HepG2 (cell line): Measurements from ENCODE around the gene INPP5K. TPM values are rescaled to one million over a fixed set of nuclear protein-coding genes. Genes with fewer than 3 reads are reported as not detected.
A peak's percentile ranks its signal among the peaks of the same experiment; 100 is the strongest.

Source experiments
- DDIT3 ChIP-seq: sonication (generic); formaldehyde crosslinking; IDR thresholded peaks from 2 replicates; pipeline ENCODE4 v1.4.0; 2020; ENCODE audit warnings: mild to moderate bottlenecking, missing genetic modification reagents
- DRAP1 ChIP-seq: IDR thresholded peaks from 2 replicates; pipeline ENCODE4 v1.6.1; 2016; ENCODE audit warnings: missing genetic modification reagents, missing compliant biosample characterization
- ETS1 ChIP-seq: sonication (generic); formaldehyde crosslinking; IDR thresholded peaks from 2 replicates; pipeline ENCODE4 v1.4.0; 2020; ENCODE audit warnings: missing genetic modification reagents
- HHEX ChIP-seq: IDR thresholded peaks from 2 replicates; pipeline ENCODE4 v1.6.1; 2016; ENCODE audit warnings: control low read depth
- HMG20A ChIP-seq: IDR thresholded peaks from 2 replicates; pipeline ENCODE4 v1.6.1; 2016; ENCODE audit warnings: borderline replicate concordance
- HNF1A ChIP-seq, 2 experiments: sonication (generic) in 1 of 2; formaldehyde crosslinking in 1 of 2; IDR thresholded peaks; 2 replicates each; pipeline versions ENCODE4 v1.4.0 to v1.6.1; 2016 to 2020; ENCODE audit warnings: borderline replicate concordance in 1 of 2, low read depth in 1 of 2, mild to moderate bottlenecking in 1 of 2, missing genetic modification reagents in 1 of 2
- KDM5B ChIP-seq: sonication (generic); formaldehyde crosslinking; IDR thresholded peaks from 2 replicates; pipeline ENCODE4 v1.4.0; 2020; ENCODE audit warnings: missing genetic modification reagents, mild to moderate bottlenecking, borderline replicate concordance
- MNT ChIP-seq: fragments of 450-650 bp; IDR thresholded peaks from 2 replicates; pipeline ENCODE4 v1.6.1; 2016
- PRMT3 ChIP-seq: sonication (generic); formaldehyde crosslinking; IDR thresholded peaks from 2 replicates; pipeline ENCODE4 v1.8.1; 2022; ENCODE audit warnings: low read depth, mild to moderate bottlenecking, moderate library complexity, missing genetic modification reagents, borderline replicate concordance
- RORA ChIP-seq: sonication (generic); formaldehyde crosslinking; IDR thresholded peaks from 2 replicates; pipeline ENCODE4 v1.5.0; 2020; ENCODE audit warnings: mild to moderate bottlenecking, missing genetic modification reagents, moderate library complexity
- SIN3A ChIP-seq: IDR thresholded peaks from 2 replicates; pipeline ENCODE4 v1.6.1; 2011; ENCODE audit warnings: low read depth, mild to moderate bottlenecking, control low read depth, low read length, borderline replicate concordance
- TRIM24 ChIP-seq: sonication (generic); formaldehyde crosslinking; IDR thresholded peaks from 2 replicates; pipeline ENCODE4 v1.8.0; 2022; ENCODE audit warnings: mild to moderate bottlenecking, missing genetic modification reagents
- ZBTB49 ChIP-seq: sonication (generic); formaldehyde crosslinking; IDR thresholded peaks from 2 replicates; pipeline ENCODE4 v1.4.0; 2020; ENCODE audit warnings: missing genetic modification reagents, borderline replicate concordance
- ZFY ChIP-seq: sonication (generic); formaldehyde crosslinking; IDR thresholded peaks from 2 replicates; pipeline ENCODE4 v1.4.0; 2020; ENCODE audit warnings: missing genetic modification reagents
- ZNF343 ChIP-seq: sonication (generic); formaldehyde crosslinking; IDR thresholded peaks from 2 replicates; pipeline ENCODE4 v1.4.0; 2020; ENCODE audit warnings: mild to moderate bottlenecking, missing genetic modification reagents
- ZNF670 ChIP-seq: sonication (generic); formaldehyde crosslinking; IDR thresholded peaks from 2 replicates; pipeline ENCODE4 v1.8.0; 2022; ENCODE audit warnings: mild to moderate bottlenecking, missing genetic modification reagents, borderline replicate concordance
- ZNF7 ChIP-seq: IDR thresholded peaks from 2 replicates; pipeline ENCODE4 v1.6.1; 2016; ENCODE audit warnings: missing biosample characterization, missing genetic modification reagents
- ZNF883 ChIP-seq: sonication (generic); formaldehyde crosslinking; IDR thresholded peaks from 2 replicates; pipeline ENCODE4 v1.5.1; 2020; ENCODE audit warnings: mild to moderate bottlenecking, missing genetic modification reagents; ENCODE audit errors: not compliant biosample characterization
- polyA plus RNA-seq, 8 experiments: library from polyadenylated mRNA; depleted of rRNA in 3 of 8; stranded (reverse) in 7 of 8; unstranded in 1 of 8; fragments of >200 nt; fragmentation: Illumina TruSeq in 4 of 8; extraction: Trizol in 4 of 8; gene quantifications; 2 replicates each; pipeline versions ENCODE4 v1.2.1 to v1.2.3, GENCODE V29; 2011 to 2016; ENCODE audit warnings: low read depth in 4 of 8, missing spikeins in 1 of 8, mixed read lengths in 1 of 8; ENCODE audit not compliant: insufficient read depth in 1 of 8
- total RNA-seq, 5 experiments: library from RNA; depleted of rRNA; stranded (reverse); fragments of >200 nt; fragmentation: Illumina TruSeq; extraction: Trizol; gene quantifications; 2 replicates each; pipeline ENCODE4 v1.2.3, GENCODE V29; 2016; ENCODE audit warnings: low read depth in 1 of 5

The INPP5K gene
- total and polyA plus RNA-seq, 2 of the 13 experiments (the other 11 are each of a cell fraction or from before 2014, with no cell fraction given) = 4.8 to 9.6 TPM

- TF ChIP-seq ETS1 = no peak
- TF ChIP-seq ZBTB49 (CRISPR knock-in tag) = no peak
- no peak for TF ChIP-seq KDM5B (CRISPR knock-in tag)
- TF ChIP-seq TRIM24 (CRISPR knock-in tag) = no peak
- no peak for TF ChIP-seq DRAP1
- no peak; the same call in 1 of the 2 replicates for TF ChIP-seq HMG20A
- no peak for TF ChIP-seq ZNF7
- no peak; the same call in 1 of the 2 replicates for TF ChIP-seq SIN3A
- TF ChIP-seq RORA = no peak
- TF ChIP-seq ZNF883 = peak; percentile 66
- TF ChIP-seq ZFY (CRISPR knock-in tag) = peak; percentile 63
- no peak for TF ChIP-seq PRMT3
- peak; percentile 48; the same call in 1 of the 2 replicates for TF ChIP-seq ZNF343 (CRISPR knock-in tag)
- no peak for TF ChIP-seq DDIT3 (CRISPR knock-in tag)
- TF ChIP-seq MNT = no peak
- TF ChIP-seq HNF1A (IDR thresholded peaks at IDR 0.05; ENCODE audit: low read depth) = no peak
- no peak for TF ChIP-seq HNF1A (CRISPR knock-in tag; IDR thresholded peaks at IDR 0.05; ENCODE audit: borderline replicate concordance)
- no peak for TF ChIP-seq HHEX (CRISPR knock-in tag)
- no peak for TF ChIP-seq ZNF670
Measured at GRCh38 chr17:1487939-1488825, 28.2 kb downstream of the INPP5K start (continued).
